Erythroblast (primary cell): ENCODE data around the gene SRRM3.
"Not testable (repeated sequence)": the region's sequence is repeated elsewhere in the genome, so short reads cannot be mapped to it uniquely, and the experiment has no call there.

ENCODE experiments used
- GATA1 ChIP-seq: IDR thresholded peaks from 2 replicates; pipeline ENCODE4 v1.6.1; 2011; ENCODE audit warnings: low read depth, mild to moderate bottlenecking, control low read depth, low read length, moderate library complexity
- POLR2A ChIP-seq: IDR thresholded peaks from 2 replicates; pipeline ENCODE4 v1.6.1; 2011; ENCODE audit warnings: mild to moderate bottlenecking, low read length

DNA sequence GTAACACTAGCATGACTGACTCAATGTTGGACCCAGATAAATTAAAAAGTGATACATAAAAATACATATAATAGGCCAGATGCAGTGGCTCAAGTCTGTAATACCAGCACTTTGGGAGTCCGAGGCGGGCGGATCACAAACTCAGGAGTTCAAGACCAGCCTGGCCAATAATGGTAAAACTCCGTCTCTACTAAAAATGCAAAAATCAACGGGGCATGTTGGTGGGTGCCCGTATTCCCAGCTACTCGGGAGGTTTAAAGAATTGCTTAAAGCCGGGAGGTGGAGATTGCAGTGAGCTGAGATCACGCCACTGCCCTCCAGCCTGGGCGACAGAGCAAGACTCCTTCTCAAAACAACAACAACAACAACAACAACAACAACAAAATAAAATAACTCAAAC is 43.3 kb upstream of the SRRM3 start:
- not testable (repeated sequence) for TF ChIP-seq POLR2A, GATA1
